Panc1 (cell line): ENCODE measurements around the gene SLFN11. TPM values are rescaled to one million over a fixed set of nuclear protein-coding genes. Genes with fewer than 3 reads are reported as not detected.

ENCODE experiments used
- ATAC-seq: fragments of 200-7000 bp; cut with Tn5 transposase; 2 replicates; pipeline ENCODE4 v1.9.1; 2020; ENCODE audit warnings: mild to moderate bottlenecking, moderate library complexity
- BruUV-seq: library from RNA; stranded (reverse); fragments of 400-500 nt; replicated peaks from 2 replicates; lab custom pipeline; 2021; lab: Mats Ljungman, UMichigan
- CTCF ChIA-PET: fragments of 300-600 bp; sonication (Branson Sonifier 250); formaldehyde crosslinking; loops from one replicate; lab custom pipeline; 2022; ENCODE audit warnings: antibody characterized with exemption; lab: Charles Lee
- POLR2A ChIA-PET: fragments of 300-600 bp; sonication (Branson Sonifier 250); formaldehyde crosslinking; loops from one replicate; lab custom pipeline; 2022; ENCODE audit warnings: antibody characterized with exemption; lab: Charles Lee
- DNase-seq: peaks from one replicate; pipeline ENCODE4 v3.0.0-alpha.2; 2010; ENCODE audit warnings: low read depth, low spot score
- H3K27ac ChIP-seq: 2 replicates; pipeline ENCODE4 v1.5.1; 2011; ENCODE audit warnings: mild to moderate bottlenecking, low read length, inconsistent platforms
- H3K27me3 ChIP-seq: fragments of 200-500 bp; sonication (Bioruptor generic); 2 replicates; pipeline ENCODE4 v1.6.0; 2014; ENCODE audit warnings: low read length, inconsistent platforms; ENCODE audit not compliant: control insufficient read depth, insufficient read depth
- H3K36me3 ChIP-seq: fragments of 200-500 bp; sonication (Bioruptor generic); 2 replicates; pipeline ENCODE4 v1.5.1; 2014; ENCODE audit warnings: inconsistent platforms, mild to moderate bottlenecking, low read length, moderate library complexity; ENCODE audit not compliant: control insufficient read depth, insufficient read depth
- H3K4me1 ChIP-seq: 2 replicates; pipeline ENCODE4 v1.5.1; 2011; ENCODE audit warnings: inconsistent platforms, mild to moderate bottlenecking, low read length, moderate library complexity; ENCODE audit not compliant: control insufficient read depth, insufficient read depth
- H3K4me3 ChIP-seq, 2 experiments: 2 replicates each; pipeline ENCODE4 v1.5.1; 2011 to 2012; ENCODE audit warnings: low read depth in 2 of 2, low read length in 2 of 2, mild to moderate bottlenecking in 2 of 2, inconsistent platforms in 1 of 2, moderate library complexity in 1 of 2
- H3K9me3 ChIP-seq: fragments of 200-500 bp; sonication (Bioruptor generic); 2 replicates; pipeline ENCODE4 v1.5.1; 2014; ENCODE audit warnings: low read depth, mild to moderate bottlenecking, inconsistent platforms, low read length, moderate library complexity; ENCODE audit not compliant: control insufficient read depth, insufficient read depth
- POLR2AphosphoS5 ChIP-seq: IDR thresholded peaks from 2 replicates; pipeline ENCODE4 v1.6.1; 2012; ENCODE audit warnings: mild to moderate bottlenecking, low read depth, low read length, moderate library complexity
- SIN3A ChIP-seq: IDR thresholded peaks from 2 replicates; pipeline ENCODE4 v1.6.1; 2012; ENCODE audit warnings: low read depth, mild to moderate bottlenecking, low read length, moderate library complexity, borderline replicate concordance; ENCODE audit not compliant: insufficient read depth
- TCF7L2 ChIP-seq: IDR thresholded peaks from 2 replicates; pipeline ENCODE4 v1.6.1; 2011; ENCODE audit warnings: mild to moderate bottlenecking, low read depth, low read length, inconsistent platforms
- in situ Hi-C: cut with HindIII; loops from 2 replicates; pipeline ENCODE4 v1.10.0; 2016; ENCODE audit warnings: low sequenced_read_pairs, low pct_unique_long_range_greater_than_20kb
- intact Hi-C: fragments of 100-400 bp; cut with micrococcal nuclease; formaldehyde crosslinking; loops from one replicate; pipeline ENCODE4 v1.10.0; 2022; ENCODE audit not compliant: unreplicated experiment
- total RNA-seq: library from RNA; stranded (reverse); gene quantifications from one replicate; pipeline ENCODE4 v1.2.1, GENCODE V29; 2021; ENCODE audit not compliant: unreplicated experiment
- TF ChIP-seq, protein P1 (sequence below), 2 experiments: IDR thresholded peaks; 2 replicates each; pipeline ENCODE4 v1.6.1; 2011 to 2012; ENCODE audit warnings: low read depth in 2 of 2, control low read depth in 1 of 2, low read length in 1 of 2, mild to moderate bottlenecking in 1 of 2, moderate library complexity in 1 of 2; ENCODE audit not compliant: insufficient read depth in 1 of 2
- TF ChIP-seq, protein P2 (sequence below): fragments of 450-650 bp; IDR thresholded peaks from 2 replicates; pipeline ENCODE4 v1.5.1; 2017; ENCODE audit warnings: mild to moderate bottlenecking

SLFN11 gene
- total RNA-seq, 1 experiment from 2014 or later = 45.0 TPM

DNA sequence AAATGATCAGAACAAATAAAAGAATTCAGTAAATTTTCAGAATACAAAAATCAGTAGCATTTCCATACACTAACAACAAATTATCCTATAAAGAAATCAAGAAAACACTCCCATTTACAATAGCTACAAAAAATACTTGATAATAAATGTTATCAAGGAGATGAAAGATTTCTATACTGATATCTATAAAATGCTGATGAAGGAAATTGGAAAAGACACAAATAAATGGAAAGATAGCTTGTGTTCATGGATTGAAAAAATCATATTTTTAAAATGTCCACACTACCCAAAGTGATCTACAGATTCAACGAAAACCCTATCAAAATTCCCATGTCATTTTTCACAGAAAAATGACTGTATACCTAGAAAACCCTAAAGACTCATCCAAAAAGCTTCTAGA is 40.8 kb upstream of the SLFN11 start:
- Histone ChIP-seq H3K27ac (no peak overlapping the region), H3K9me3 (no peaks in the 10 kb centered on the region), H3K4me1 (no peaks in the 10 kb centered on the region), H3K36me3 (no peaks in the 10 kb centered on the region), H3K4me3 (no peak overlapping the region), H3K27me3 (no peaks in the 10 kb centered on the region)
- TF ChIP-seq SIN3A (no peak), TCF7L2 (no peak), POLR2AphosphoS5 (no peak)
- TF ChIP-seq, protein P1, sequence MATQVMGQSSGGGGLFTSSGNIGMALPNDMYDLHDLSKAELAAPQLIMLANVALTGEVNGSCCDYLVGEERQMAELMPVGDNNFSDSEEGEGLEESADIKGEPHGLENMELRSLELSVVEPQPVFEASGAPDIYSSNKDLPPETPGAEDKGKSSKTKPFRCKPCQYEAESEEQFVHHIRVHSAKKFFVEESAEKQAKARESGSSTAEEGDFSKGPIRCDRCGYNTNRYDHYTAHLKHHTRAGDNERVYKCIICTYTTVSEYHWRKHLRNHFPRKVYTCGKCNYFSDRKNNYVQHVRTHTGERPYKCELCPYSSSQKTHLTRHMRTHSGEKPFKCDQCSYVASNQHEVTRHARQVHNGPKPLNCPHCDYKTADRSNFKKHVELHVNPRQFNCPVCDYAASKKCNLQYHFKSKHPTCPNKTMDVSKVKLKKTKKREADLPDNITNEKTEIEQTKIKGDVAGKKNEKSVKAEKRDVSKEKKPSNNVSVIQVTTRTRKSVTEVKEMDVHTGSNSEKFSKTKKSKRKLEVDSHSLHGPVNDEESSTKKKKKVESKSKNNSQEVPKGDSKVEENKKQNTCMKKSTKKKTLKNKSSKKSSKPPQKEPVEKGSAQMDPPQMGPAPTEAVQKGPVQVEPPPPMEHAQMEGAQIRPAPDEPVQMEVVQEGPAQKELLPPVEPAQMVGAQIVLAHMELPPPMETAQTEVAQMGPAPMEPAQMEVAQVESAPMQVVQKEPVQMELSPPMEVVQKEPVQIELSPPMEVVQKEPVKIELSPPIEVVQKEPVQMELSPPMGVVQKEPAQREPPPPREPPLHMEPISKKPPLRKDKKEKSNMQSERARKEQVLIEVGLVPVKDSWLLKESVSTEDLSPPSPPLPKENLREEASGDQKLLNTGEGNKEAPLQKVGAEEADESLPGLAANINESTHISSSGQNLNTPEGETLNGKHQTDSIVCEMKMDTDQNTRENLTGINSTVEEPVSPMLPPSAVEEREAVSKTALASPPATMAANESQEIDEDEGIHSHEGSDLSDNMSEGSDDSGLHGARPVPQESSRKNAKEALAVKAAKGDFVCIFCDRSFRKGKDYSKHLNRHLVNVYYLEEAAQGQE (IDR thresholded peaks at IDR 0.05; ENCODE audit: insufficient read depth in 1 of 2, low read depth in 2 of 2, low read length in 1 of 2) = no peak
- TF ChIP-seq, protein P2, sequence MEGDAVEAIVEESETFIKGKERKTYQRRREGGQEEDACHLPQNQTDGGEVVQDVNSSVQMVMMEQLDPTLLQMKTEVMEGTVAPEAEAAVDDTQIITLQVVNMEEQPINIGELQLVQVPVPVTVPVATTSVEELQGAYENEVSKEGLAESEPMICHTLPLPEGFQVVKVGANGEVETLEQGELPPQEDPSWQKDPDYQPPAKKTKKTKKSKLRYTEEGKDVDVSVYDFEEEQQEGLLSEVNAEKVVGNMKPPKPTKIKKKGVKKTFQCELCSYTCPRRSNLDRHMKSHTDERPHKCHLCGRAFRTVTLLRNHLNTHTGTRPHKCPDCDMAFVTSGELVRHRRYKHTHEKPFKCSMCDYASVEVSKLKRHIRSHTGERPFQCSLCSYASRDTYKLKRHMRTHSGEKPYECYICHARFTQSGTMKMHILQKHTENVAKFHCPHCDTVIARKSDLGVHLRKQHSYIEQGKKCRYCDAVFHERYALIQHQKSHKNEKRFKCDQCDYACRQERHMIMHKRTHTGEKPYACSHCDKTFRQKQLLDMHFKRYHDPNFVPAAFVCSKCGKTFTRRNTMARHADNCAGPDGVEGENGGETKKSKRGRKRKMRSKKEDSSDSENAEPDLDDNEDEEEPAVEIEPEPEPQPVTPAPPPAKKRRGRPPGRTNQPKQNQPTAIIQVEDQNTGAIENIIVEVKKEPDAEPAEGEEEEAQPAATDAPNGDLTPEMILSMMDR = no peak
- in situ Hi-C loops (no loop called here), intact Hi-C loops (no loop called here)
- ChIA-PET POLR2A (interaction anchor here (0.6 kb wide), 1 partner anchor 1915 kb away, joined by 5 read pairs; no protein-coding TSS in a partner anchor), CTCF (no interaction called here)
- DNase-seq (no peak), ATAC-seq (no peak)
- BruUV-seq = no TSS peak

DNA sequence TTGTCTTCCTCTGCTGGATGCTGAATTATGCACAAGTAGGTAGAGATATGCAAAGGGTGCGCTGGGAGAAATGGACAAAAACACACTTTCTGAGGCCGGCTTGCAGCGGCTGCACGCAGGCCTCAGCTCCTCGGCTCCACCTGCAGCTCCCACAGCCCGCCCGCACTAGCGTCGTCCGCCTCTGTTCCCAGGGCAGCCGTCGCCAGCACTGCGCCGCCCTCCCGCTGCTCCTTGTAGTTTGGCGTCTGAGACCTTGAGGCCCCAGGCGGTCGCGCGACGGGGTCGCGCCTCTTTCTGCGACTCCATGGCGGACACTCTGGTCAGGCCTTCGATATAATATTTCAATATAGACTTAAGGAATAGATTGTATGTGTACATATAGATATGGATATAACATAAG is 34.1 kb upstream of the SLFN11 start:
- Histone ChIP-seq H3K4me1 (no peaks in the 10 kb centered on the region), H3K36me3 (0 out of 2 replicates have a peak, but pooled peaks cover 2% of the 10 kb centered on the region), H3K4me3 (no peak overlapping the region), H3K27me3 (no peaks in the 10 kb centered on the region), H3K9me3 (no peaks in the 10 kb centered on the region), H3K27ac (no peak overlapping the region)
- intact Hi-C loops = no loop called here
- DNase-seq = no peak
- ChIA-PET POLR2A (no interaction called here), CTCF (no interaction called here)
- BruUV-seq = no TSS peak
- no peak for TF ChIP-seq TCF7L2
- TF ChIP-seq, protein P1 (IDR thresholded peaks at IDR 0.05; ENCODE audit: insufficient read depth in 1 of 2, low read depth in 2 of 2, low read length in 1 of 2) = no peak
- no peak for TF ChIP-seq POLR2AphosphoS5
- TF ChIP-seq, protein P2 = no peak
- TF ChIP-seq SIN3A = no peak
- ATAC-seq = no peak
- in situ Hi-C loops = no loop called here
